B cell (primary cell): ENCODE results near the gene THEMIS. TPM values are rescaled to one million over a fixed set of nuclear protein-coding genes. Genes with fewer than 3 reads are reported as not detected.

Experiments
- ATAC-seq: fragments of 200-7000 bp; cut with Tn5 transposase; one replicate; pipeline ENCODE4 v1.10.0; 2021; ENCODE audit warnings: low read depth, mild to moderate bottlenecking, moderate number of reproducible peaks, moderate library complexity
- CTCF ChIA-PET: fragments of 350-600 bp; sonication (Branson Sonifier 250); formaldehyde crosslinking; loops from one replicate; lab custom pipeline; 2021; ENCODE audit warnings: antibody characterized with exemption, inconsistent platforms; lab: Charles Lee
- POLR2A ChIA-PET: fragments of 350-600 bp; sonication (Branson Sonifier 250); formaldehyde crosslinking; loops from one replicate; lab custom pipeline; 2021; ENCODE audit warnings: antibody characterized with exemption; lab: Charles Lee
- DNase-seq: peaks from one replicate; pipeline ENCODE4 v3.0.0; 2013
- H2AFZ ChIP-seq: 2 replicates; pipeline ENCODE4 v1.6.1; 2012; ENCODE audit warnings: mild to moderate bottlenecking, low read depth, low read length; ENCODE audit not compliant: insufficient read depth, poor library complexity, severe bottlenecking
- H3K27ac ChIP-seq, 2 donors: 1 replicate in 1 of 2; 2 replicates in 1 of 2; pipeline ENCODE4 v1.5.1; 2012 to 2013; ENCODE audit warnings: low read length in 2 of 2, mild to moderate bottlenecking in 2 of 2, moderate library complexity in 1 of 2
- H3K27me3 ChIP-seq, 4 experiments: fragments of 200-600 bp in 1 of 4; sonication (generic) in 1 of 4; replicated peaks in 1 of 4; 1 replicate in 2 of 4; 2 replicates in 2 of 4; pipeline versions ENCODE4 v1.6.1 to v1.7.0; 2013 to 2016; ENCODE audit warnings: low read length in 3 of 4, mild to moderate bottlenecking in 2 of 4, mixed read lengths in 1 of 4, moderate library complexity in 1 of 4; ENCODE audit not compliant: insufficient read depth in 4 of 4, control insufficient read depth in 3 of 4; ENCODE audit errors: control extremely low read depth in 1 of 4
- H3K36me3 ChIP-seq, 2 experiments: replicated peaks in 1 of 2; 1 replicate in 1 of 2; 2 replicates in 1 of 2; pipeline versions ENCODE4 v1.6.1 to v1.7.1; 2013; ENCODE audit warnings: low read length in 1 of 2; ENCODE audit not compliant: insufficient read depth in 2 of 2, control insufficient read depth in 1 of 2; ENCODE audit errors: control extremely low read depth in 1 of 2, extremely low read depth in 1 of 2
- H3K4me1 ChIP-seq, 2 donors: fragments of 200-600 bp in 1 of 2; sonication (generic) in 1 of 2; 1 replicate in 1 of 2; 2 replicates in 1 of 2; pipeline versions ENCODE4 v1.5.1 to v1.6.1; 2013 to 2017; ENCODE audit warnings: low read length in 2 of 2; ENCODE audit not compliant: control insufficient read depth in 2 of 2, insufficient read depth in 2 of 2
- H3K4me2 ChIP-seq: replicated peaks from 2 replicates; pipeline ENCODE3; 2012; ENCODE audit warnings: mild to moderate bottlenecking, low read depth, low read length; ENCODE audit not compliant: poor library complexity, severe bottlenecking
- H3K4me3 ChIP-seq, 5 experiments: fragments of 200-600 bp in 1 of 5; sonication (generic) in 1 of 5; 1 replicate in 3 of 5; 2 replicates in 2 of 5; pipeline versions ENCODE4 v1.5.1 to v1.7.0; 2011 to 2016; ENCODE audit warnings: low read length in 4 of 5, mild to moderate bottlenecking in 4 of 5, low read depth in 2 of 5, control low read depth in 1 of 5, moderate library complexity in 1 of 5; ENCODE audit not compliant: insufficient read depth in 1 of 5; ENCODE audit errors: control extremely low read depth in 1 of 5, extremely low read depth in 1 of 5
- H3K79me2 ChIP-seq: fragments of 200-600 bp; sonication (generic); one replicate; pipeline ENCODE4 v1.6.0; 2016; ENCODE audit warnings: low read length; ENCODE audit not compliant: control insufficient read depth, insufficient read depth
- H3K9ac ChIP-seq: fragments of 200-600 bp; sonication (generic); 2 replicates; pipeline ENCODE4 v1.6.1; 2017; ENCODE audit warnings: mild to moderate bottlenecking, low read length, moderate library complexity
- H3K9me3 ChIP-seq, 3 donors: one replicate each; pipeline versions ENCODE4 v1.6.1 to v1.7.1; 2013; ENCODE audit warnings: low read length in 2 of 3; ENCODE audit not compliant: control insufficient read depth in 2 of 3, insufficient read depth in 1 of 3; ENCODE audit errors: control extremely low read depth in 1 of 3
- H4K20me1 ChIP-seq: 2 replicates; pipeline ENCODE4 v1.6.0; 2012; ENCODE audit warnings: mild to moderate bottlenecking, low read length; ENCODE audit not compliant: insufficient read depth, control insufficient read depth, poor library complexity, severe bottlenecking
- H3K27ac Mint-ChIP-seq: one replicate; pipeline ENCODE4 v1.8.0; 2021; ENCODE audit warnings: mixed read lengths
- H3K27me3 Mint-ChIP-seq: one replicate; pipeline ENCODE4 v1.8.0; 2021; ENCODE audit warnings: mixed read lengths
- H3K4me1 Mint-ChIP-seq: one replicate; pipeline ENCODE4 v1.8.0; 2021; ENCODE audit warnings: mixed read lengths
- H3K4me3 Mint-ChIP-seq: one replicate; pipeline ENCODE4 v1.8.0; 2021; ENCODE audit warnings: mixed read lengths
- H3K9me3 Mint-ChIP-seq: one replicate; pipeline ENCODE4 v1.8.0; 2022; ENCODE audit warnings: mixed read lengths; ENCODE audit not compliant: insufficient read depth
- EZH2 ChIP-seq: IDR thresholded peaks from 2 replicates; pipeline ENCODE4 v1.6.1; 2012; ENCODE audit warnings: borderline replicate concordance, low read depth, mild to moderate bottlenecking, moderate library complexity, low read length; ENCODE audit not compliant: insufficient read depth, poor library complexity, severe bottlenecking
- WGBS: methylation state at CpG from one replicate; pipeline ENCODE4 v1.1.5; 2013; ENCODE audit warnings: missing lambda C conversion rate; ENCODE audit not compliant: insufficient coverage; 5-methylcytosine and 5-hydroxymethylcytosine counted together
- intact Hi-C: fragments of 100-400 bp; cut with micrococcal nuclease; formaldehyde crosslinking; loops from one replicate; pipeline ENCODE4 v1.10.0; 2022
- polyA plus RNA-seq: library from polyadenylated mRNA; depleted of rRNA; stranded (reverse); fragments of >200 nt; gene quantifications from 2 replicates; pipeline ENCODE4 v1.2.3, GENCODE V29; 2012
- total RNA-seq, 2 donors: library from RNA; stranded (reverse); fragments of 120-200 nt in 1 of 2; gene quantifications; 1 replicate in 1 of 2; 2 replicates in 1 of 2; pipeline versions ENCODE4 v1.2.3 to v1.2.4, GENCODE V29; 2013 to 2022
- TF ChIP-seq, protein P1 (sequence below): fragments of 200-600 bp; IDR thresholded peaks from one replicate; pipeline ENCODE4 v1.8.0; 2022; ENCODE audit warnings: antibody characterized with exemption, mild to moderate bottlenecking

Gene THEMIS
- total and polyA plus RNA-seq, 2 donors (not counting 1 experiment from before 2014, with no cell fraction given), result 0.10 to 0.30 TPM

DNA sequence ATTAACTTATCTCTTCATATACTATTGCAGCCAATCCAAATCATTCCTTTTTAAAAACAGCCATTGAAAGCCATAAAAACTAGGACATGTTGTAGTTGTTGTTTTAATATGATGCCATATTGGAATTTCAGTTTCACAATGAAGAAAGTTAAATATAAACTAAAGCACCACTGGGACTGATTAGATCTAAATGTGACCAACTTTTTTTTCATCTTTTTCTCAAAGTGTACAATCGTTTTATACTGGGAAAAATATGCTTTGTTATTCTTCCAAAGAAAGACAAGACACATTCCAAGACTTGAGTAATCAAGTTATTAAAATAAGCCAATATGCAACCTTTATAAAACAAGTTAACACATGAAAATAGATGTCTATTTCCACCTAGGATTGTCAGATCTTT lies 68.5 kb downstream of the THEMIS start:
- H3K27me3 ChIP-seq, result no peaks in the 10 kb centered on the region
- H3K27ac ChIP-seq, result no peak overlapping the region
- DNase-seq (no peak), ATAC-seq (no peak)
- no peaks in the 10 kb centered on the region for H3K9me3 ChIP-seq
- ChIA-PET CTCF (no interaction called here), POLR2A (no interaction called here)
- no peaks in the 10 kb centered on the region for H3K4me1 ChIP-seq
- TF ChIP-seq, protein P1, sequence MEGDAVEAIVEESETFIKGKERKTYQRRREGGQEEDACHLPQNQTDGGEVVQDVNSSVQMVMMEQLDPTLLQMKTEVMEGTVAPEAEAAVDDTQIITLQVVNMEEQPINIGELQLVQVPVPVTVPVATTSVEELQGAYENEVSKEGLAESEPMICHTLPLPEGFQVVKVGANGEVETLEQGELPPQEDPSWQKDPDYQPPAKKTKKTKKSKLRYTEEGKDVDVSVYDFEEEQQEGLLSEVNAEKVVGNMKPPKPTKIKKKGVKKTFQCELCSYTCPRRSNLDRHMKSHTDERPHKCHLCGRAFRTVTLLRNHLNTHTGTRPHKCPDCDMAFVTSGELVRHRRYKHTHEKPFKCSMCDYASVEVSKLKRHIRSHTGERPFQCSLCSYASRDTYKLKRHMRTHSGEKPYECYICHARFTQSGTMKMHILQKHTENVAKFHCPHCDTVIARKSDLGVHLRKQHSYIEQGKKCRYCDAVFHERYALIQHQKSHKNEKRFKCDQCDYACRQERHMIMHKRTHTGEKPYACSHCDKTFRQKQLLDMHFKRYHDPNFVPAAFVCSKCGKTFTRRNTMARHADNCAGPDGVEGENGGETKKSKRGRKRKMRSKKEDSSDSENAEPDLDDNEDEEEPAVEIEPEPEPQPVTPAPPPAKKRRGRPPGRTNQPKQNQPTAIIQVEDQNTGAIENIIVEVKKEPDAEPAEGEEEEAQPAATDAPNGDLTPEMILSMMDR, result no peak
- no peak for TF ChIP-seq EZH2
- no peaks in the 10 kb centered on the region for H3K27me3 Mint-ChIP-seq
- no peak overlapping the region for H3K4me3 ChIP-seq
- intact Hi-C loops, result no loop called here
- no peak overlapping the region for H2AFZ ChIP-seq
- no peaks in the 10 kb centered on the region for H3K4me1 Mint-ChIP-seq
- no peak overlapping the region for H3K4me3 Mint-ChIP-seq
- H3K27ac Mint-ChIP-seq, result no peak overlapping the region
- no peak overlapping the region for H3K9ac ChIP-seq
- no CpG with 5 or more reads among the region's 1 CpG for WGBS
- no peaks in the 10 kb centered on the region for H3K36me3 ChIP-seq
- no peaks in the 10 kb centered on the region for H3K79me2 ChIP-seq
- H3K9me3 Mint-ChIP-seq, result no peaks in the 10 kb centered on the region
- H4K20me1 ChIP-seq, result no peaks in the 10 kb centered on the region
- no peak overlapping the region for H3K4me2 ChIP-seq

DNA sequence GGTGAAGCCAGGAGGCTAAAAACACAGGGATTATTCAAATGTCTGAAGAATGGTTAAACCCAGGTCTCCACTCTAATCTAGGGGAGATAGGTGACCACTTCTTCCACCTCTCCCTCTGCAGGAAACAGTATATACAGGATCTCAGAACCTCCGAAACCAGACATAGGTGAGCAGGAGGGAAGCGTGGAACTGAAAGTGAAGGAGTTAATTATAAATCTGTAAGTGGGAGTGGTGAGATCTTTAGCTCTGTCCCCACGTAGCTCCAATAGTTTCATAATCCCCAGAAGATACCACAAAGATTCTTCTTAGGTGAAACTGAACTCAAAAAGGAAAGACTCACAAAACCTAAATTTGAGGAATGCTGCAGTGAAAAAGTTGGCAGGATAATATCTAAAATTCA lies 76.8 kb downstream of the THEMIS start:
- DNase-seq, result no peak
- no peak overlapping the region for H3K4me3 ChIP-seq

More for the DNA sequence above, 76.8 kb downstream of the THEMIS start:
- Histone ChIP-seq H2AFZ (no peak overlapping the region), H3K4me2 (no peak overlapping the region), H3K79me2 (no peaks in the 10 kb centered on the region), H3K9ac (no peak overlapping the region), H3K4me1 (no peaks in the 10 kb centered on the region), H3K9me3 (no peaks in the 10 kb centered on the region), H3K27me3 (no peaks in the 10 kb centered on the region), H3K36me3 (no peaks in the 10 kb centered on the region), H3K27ac (no peak overlapping the region), H4K20me1 (no peaks in the 10 kb centered on the region)
- H3K27me3 Mint-ChIP-seq, result no peaks in the 10 kb centered on the region
- H3K4me1 Mint-ChIP-seq, result no peaks in the 10 kb centered on the region
- H3K27ac Mint-ChIP-seq, result no peak overlapping the region
- H3K9me3 Mint-ChIP-seq, result no peaks in the 10 kb centered on the region
- no CpG with 5 or more reads among the region's 3 CpGs for WGBS
- intact Hi-C loops, result no loop called here
- no peak for ATAC-seq
- TF ChIP-seq, protein P1, result no peak
- no peak for TF ChIP-seq EZH2
- POLR2A ChIA-PET, result no interaction called here
- CTCF ChIA-PET, result no interaction called here
- H3K4me3 Mint-ChIP-seq, result no peak overlapping the region
